ENCODE measurements around the gene SLC22A2. TPM values are rescaled to one million over a fixed set of nuclear protein-coding genes. Genes with fewer than 3 reads are reported as not detected.

SLC22A2 gene
- total RNA-seq, 1 donor from 2014 or later: not detected

DNA sequence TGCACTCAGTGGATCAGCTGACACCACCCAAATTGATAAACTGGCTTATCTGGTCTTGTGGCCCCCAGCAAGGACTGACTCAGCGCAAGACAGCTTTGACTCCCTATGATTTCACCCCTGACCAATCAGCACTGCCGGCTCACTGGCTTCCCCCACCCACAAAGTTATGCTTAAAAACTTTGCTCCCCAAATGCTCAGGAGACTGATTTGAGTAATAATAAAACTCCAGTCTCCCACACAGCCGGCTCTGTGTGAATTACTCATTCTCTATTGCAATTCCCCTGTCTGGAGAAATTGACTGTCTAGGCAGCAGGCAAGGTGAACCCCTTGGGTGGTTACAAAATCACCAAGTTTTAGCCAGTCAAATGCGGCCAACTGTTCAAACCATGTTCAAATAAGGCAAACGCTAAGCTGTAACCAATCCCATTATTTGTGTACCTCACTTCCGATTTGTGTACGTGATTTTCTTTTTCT, 32.5 kb downstream of the SLC22A2 start:
- no peak for TF ChIP-seq CTCF (IDR thresholded peaks at IDR 0.05)
- no peaks in the 10 kb centered on the region for H3K27me3 ChIP-seq
- H3K4me1 ChIP-seq: peaks cover 0 to 8% of the 10 kb centered on the region in 2 donors
- no peaks in the 10 kb centered on the region for H3K36me3 ChIP-seq
- DNase-seq (ENCODE audit: low spot score in 2 of 2): no peak
- peaks cover 0 to 18% of the 10 kb centered on the region in 2 donors for H3K9me3 ChIP-seq
- peak overlapping the region; percentile 73 to 75 for H3K27ac ChIP-seq
- intact Hi-C loops (cut with DNase I): no loop called here
- no peak overlapping the region for H3K4me3 ChIP-seq

DNA sequence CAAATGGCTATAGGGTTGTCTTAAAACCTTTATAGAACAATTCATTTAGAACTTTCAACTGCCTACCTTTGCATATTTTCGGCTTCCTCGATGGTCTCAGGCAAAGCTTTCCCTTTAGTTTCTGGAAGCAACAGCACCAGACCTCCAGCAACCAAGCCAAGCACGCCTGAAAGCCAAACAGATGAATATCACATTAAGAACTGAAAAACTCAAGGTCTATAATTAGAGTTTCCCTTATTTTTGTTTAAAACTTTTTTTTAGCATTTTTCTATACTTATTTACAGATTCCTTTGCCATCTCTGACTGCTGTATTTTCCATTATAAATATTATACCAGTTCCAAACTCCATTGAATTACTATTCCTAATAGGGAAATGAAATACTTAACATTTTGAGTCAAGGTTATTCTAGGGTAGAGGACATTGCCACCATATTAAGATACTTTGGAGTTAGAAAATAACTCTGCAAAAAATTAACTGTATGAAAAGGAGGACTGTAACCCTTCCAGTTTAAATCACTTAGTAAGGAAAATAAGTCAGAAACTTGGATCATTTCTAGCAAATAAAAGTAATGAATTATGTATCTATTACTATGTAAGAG, 33.9 kb downstream of the SLC22A2 start:
- Histone ChIP-seq H3K36me3 (no peaks in the 10 kb centered on the region), H3K4me3 (no peak overlapping the region), H3K4me1 (peaks cover 0 to 8% of the 10 kb centered on the region in 2 donors), H3K9me3 (peaks cover 0 to 18% of the 10 kb centered on the region in 2 donors), H3K27ac (peak overlapping the region; percentile 73 to 75), H3K27me3 (no peaks in the 10 kb centered on the region)
- intact Hi-C loops (cut with DNase I): loop anchor here (2.0 to 5.0 kb wide), 2 partner anchors 73 to 84 kb away; no protein-coding TSS in a partner anchor
- peak in 1 of 2 donors; percentile 71 for DNase-seq (ENCODE audit: low spot score in 2 of 2)
- TF ChIP-seq CTCF (IDR thresholded peaks at IDR 0.05): no peak

DNA sequence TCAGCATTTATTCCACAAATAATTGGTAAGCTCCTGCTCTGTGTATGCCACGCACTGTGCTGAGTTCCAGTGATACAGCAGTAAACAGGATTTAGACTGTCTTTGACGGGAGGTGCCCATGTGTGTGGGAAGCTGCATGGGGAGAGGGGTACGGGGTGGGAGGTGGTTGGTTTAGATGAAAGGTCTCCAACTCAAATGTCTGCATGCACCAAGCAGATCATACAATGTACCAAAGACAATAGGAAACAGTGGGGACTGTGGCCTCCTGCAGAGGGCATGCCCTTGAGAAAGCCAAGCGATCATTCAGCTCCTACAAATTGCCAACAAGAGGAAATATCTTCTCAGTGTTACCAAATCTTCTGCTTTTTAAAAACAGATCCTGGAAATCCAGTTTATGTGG, 36.1 kb downstream of the SLC22A2 start:
- no peak for DNase-seq (ENCODE audit: low spot score in 2 of 2)
- Histone ChIP-seq H3K4me1 (peaks cover 0 to 8% of the 10 kb centered on the region in 2 donors), H3K27me3 (no peaks in the 10 kb centered on the region), H3K4me3 (no peak overlapping the region), H3K9me3 (peaks cover 0 to 18% of the 10 kb centered on the region in 2 donors), H3K27ac (peak overlapping the region; percentile 58 to 69), H3K36me3 (no peaks in the 10 kb centered on the region)
- intact Hi-C loops (cut with DNase I): loop anchor here (5.0 kb wide), 1 partner anchor 75 kb away; no protein-coding TSS in a partner anchor
- TF ChIP-seq CTCF (IDR thresholded peaks at IDR 0.05): no peak

DNA sequence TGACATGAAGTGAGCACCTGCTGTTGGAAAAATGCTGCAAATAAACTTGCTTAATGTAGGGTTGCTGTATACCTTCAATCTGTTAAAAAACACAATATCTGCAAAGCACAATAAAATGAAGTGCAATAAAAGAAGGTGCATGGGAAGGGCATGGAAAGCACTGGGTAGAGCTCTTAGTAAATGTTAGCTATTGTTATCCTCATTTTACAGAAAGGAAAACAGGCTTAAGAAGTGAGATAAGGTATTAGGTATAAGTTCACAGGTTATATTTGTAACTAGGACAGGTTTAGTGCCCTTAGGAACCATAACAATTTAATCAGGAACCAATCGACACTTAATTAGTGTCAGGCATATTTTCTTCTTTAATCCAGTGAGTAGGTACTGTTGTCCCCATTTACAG, 36.7 kb downstream of the SLC22A2 start:
- Histone ChIP-seq H3K4me3 (no peak overlapping the region), H3K4me1 (peaks cover 0 to 8% of the 10 kb centered on the region in 2 donors), H3K36me3 (no peaks in the 10 kb centered on the region), H3K27ac (peak overlapping the region; percentile 58 to 69), H3K9me3 (peaks cover 0 to 18% of the 10 kb centered on the region in 2 donors), H3K27me3 (no peaks in the 10 kb centered on the region)
- no peak for TF ChIP-seq CTCF (IDR thresholded peaks at IDR 0.05)
- no peak for DNase-seq (ENCODE audit: low spot score in 2 of 2)
- intact Hi-C loops (cut with DNase I): loop anchor here (2.0 to 5.0 kb wide), 2 partner anchors 75 to 233 kb away; no protein-coding TSS in a partner anchor

GRCh38 chr6:160221423-160221822, 37.2 kb downstream of the SLC22A2 start:
- H3K36me3 ChIP-seq: no peaks in the 10 kb centered on the region
- intact Hi-C loops (cut with DNase I): loop anchor here (2.0 to 5.0 kb wide), 2 partner anchors 76 to 233 kb away; no protein-coding TSS in a partner anchor
- DNase-seq (ENCODE audit: low spot score in 2 of 2): no peak
- H3K4me3 ChIP-seq: no peak overlapping the region
- H3K4me1 ChIP-seq: peaks cover 0 to 11% of the 10 kb centered on the region in 2 donors
- peak in 1 of 3 experiments; percentile 9 for TF ChIP-seq CTCF (IDR thresholded peaks at IDR 0.05)
- H3K27ac ChIP-seq: no peak overlapping the region
- no peaks in the 10 kb centered on the region for H3K27me3 ChIP-seq
- peaks cover 0 to 14% of the 10 kb centered on the region in 2 donors for H3K9me3 ChIP-seq
